HG02678 (cell line): ENCODE results near the gene SLC9A4.

Experiments
- ATAC-seq: cut with Tn5 transposase; IDR thresholded peaks from one replicate; pipeline ENCODE4 v1.9.1; 2021; ENCODE audit warnings: mild to moderate bottlenecking, moderate library complexity; ENCODE audit not compliant: unreplicated experiment

Gene SLC9A4, protein sequence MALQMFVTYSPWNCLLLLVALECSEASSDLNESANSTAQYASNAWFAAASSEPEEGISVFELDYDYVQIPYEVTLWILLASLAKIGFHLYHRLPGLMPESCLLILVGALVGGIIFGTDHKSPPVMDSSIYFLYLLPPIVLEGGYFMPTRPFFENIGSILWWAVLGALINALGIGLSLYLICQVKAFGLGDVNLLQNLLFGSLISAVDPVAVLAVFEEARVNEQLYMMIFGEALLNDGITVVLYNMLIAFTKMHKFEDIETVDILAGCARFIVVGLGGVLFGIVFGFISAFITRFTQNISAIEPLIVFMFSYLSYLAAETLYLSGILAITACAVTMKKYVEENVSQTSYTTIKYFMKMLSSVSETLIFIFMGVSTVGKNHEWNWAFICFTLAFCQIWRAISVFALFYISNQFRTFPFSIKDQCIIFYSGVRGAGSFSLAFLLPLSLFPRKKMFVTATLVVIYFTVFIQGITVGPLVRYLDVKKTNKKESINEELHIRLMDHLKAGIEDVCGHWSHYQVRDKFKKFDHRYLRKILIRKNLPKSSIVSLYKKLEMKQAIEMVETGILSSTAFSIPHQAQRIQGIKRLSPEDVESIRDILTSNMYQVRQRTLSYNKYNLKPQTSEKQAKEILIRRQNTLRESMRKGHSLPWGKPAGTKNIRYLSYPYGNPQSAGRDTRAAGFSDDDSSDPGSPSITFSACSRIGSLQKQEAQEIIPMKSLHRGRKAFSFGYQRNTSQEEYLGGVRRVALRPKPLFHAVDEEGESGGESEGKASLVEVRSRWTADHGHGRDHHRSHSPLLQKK

DNA sequence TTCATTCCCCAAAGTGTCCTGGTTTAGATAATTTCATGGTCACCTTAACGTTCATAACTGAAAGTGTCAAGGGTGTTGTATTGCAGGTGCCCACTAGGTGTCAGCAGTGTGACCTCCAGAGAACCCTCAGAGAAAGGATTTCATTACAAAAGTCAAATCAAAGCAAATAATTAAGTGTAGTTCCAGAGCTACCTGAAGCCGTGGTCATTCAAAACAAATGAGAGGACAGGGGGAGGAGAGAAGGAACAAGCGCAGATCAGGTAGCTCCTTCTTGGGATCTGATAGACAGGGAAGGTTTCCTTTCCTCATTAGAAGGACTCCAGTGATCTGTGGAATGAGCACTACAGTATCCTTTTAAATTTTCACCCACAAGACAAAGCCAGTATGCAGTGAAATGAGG, at the start of gene SLC9A4:
Gene SLC9A4 (plus strand): TSS at position 207 of the 400 bp plus-strand sequence. CDS start 534 bp downstream, outside the sequence.
- ATAC-seq: peak; percentile 73

DNA sequence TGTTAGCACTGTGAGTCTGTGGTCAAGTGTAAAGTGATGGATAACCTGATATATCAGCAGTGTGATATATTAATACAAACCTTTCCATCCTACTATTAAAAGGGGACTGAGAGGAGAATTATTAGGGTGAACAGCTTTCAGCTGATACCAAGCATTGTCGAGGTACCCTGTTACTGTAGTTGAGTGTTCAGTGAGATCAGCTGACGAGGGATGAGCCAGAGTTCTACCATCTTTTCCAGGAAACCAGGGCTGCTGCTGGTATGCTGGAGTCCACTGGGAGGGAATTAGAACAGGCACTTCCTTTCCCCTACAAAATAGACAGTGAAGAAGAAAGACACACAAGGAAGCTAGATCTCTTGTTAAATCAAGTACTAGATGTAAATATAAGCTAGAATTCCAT, 49.7 kb upstream of the SLC9A4 start:
- ATAC-seq: no peak

DNA sequence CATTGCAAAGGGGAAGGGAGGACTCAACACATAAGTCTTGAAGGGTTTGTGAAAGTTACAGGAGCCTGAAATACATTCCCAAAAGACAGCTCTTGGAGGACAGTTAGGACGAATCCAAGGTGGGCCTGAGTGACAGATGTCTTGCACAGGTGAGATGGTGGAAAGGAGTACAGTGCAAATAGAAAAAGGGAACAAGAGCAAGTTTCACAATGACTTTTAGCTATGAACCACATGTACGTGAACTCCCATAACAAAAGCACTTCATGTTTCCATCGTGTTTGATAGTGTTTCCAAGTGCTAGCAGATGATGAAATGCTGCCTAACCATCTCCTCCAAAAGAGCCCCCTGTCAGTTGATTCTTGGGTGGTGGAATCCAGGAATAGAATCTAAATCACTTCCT, 48.3 kb upstream of the SLC9A4 start:
- ATAC-seq: peak; percentile 91

DNA sequence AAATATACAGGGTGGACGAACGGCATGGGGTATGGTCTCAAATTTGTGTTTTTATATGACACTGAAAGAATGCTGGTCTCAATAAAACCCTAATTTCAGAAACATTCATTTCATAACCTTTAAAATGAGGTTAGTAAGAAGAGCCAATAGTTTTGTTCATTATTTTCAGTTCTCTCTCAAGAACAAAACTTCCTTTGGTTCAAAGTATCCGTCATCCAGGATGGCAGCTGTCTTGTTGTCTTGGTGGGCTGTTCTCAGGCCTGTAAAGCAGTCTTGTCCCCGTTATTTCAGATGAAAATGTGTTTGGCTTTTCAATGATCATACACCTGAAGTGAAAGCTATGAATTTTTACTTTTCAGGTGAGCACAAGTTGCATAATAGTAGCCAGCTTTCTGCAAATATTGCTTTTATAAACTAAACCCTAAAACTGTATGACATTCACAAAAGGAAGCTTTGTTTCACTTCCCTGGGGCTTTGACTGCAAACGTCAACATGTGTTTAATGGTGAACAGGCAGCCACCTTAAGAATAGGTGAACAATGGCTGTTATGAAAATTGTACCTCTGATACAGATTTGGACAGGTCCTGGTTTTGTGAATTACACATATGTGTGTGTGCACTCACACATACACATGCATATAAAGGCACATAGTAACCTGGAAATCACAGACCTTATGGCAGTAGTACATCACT, 47.4 kb upstream of the SLC9A4 start:
- no peak for ATAC-seq

DNA sequence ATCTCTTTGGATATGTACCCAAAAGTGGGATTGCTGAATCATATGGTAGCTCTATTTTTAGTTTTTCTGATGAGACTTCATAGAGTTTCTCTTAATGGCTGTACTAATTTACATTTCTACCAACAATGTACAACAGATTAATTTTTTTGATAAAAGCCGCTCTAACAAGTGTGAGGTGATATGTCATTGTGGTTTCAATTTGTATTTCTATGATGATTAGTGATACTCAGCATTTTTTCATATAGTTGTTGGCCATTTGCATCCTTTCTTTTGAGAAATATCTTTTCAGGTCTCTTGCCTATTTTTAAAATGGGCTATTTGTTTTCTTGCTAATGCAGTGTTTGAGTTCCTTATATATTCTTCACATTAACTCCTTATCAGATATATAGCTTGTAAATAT, 45.8 kb upstream of the SLC9A4 start:
- ATAC-seq: no peak

DNA sequence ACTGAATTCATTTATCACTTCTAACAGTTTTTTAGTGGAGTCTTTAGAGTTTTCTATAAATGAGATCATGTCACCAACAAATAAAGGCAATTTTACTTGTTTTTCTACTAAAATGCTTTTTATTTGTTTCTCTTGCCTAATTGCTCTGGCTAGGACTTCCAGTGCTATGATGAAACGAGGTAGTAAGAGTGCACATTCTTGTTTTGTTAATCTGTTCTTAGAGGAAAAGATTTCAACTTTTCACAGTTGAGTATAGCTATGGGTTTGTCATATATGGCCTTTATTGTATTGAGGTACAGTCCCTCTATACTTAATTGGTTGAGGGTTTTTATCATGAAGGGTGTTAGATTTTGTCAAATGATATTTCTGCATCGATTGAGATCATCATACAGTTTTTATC, 44.5 kb upstream of the SLC9A4 start:
- no peak for ATAC-seq

DNA sequence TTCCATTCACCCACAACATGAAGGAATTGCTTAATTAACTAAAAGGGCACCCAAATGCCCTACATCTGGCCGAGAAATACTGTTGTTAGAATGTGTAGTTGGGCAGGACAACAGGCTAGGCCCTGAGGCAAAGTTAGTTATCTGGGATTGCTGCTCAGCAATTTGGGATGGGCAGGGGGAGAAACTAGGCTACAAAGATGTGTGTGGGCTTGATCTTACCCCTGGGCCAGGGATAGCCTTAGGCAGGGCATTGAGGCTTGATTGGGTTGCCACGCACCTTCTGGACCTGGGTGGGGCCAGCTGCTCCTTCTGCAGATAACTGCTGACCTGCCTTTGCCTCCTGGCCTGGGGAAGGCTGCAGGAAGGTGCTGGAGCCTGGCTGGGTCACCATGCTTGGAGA, 40.6 kb upstream of the SLC9A4 start:
- no peak for ATAC-seq

DNA sequence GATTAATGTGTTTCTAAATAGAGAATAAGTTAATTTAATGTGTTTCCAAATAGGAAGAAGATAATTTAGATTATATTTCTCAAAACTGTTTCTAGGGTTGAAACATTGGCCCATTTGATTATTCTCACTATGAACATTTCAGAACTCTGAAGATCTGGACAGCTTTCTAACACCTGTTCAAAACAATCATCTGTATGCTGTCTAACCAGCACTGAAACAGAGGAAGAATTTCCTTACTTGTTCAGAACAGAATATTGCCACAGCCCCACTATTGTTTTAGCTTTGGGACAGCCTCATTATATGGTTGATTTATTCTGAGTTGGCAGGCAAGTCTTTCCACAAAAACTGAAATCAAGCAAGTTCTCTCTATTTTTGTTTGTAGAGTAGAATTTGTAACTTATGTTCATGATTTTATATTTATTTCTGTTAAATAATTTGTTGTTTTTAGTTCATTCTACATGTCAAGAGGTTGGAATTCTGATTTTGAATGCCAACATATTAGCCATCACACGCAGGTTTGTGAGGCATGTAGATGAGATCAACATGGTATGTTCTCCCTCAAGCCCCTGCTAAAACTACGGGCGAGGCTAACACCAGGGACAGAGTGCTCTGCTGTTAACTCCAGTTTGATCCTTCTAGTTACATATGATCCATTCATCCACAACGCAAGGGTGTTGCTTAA, 38.9 kb upstream of the SLC9A4 start:
- ATAC-seq: no peak

DNA sequence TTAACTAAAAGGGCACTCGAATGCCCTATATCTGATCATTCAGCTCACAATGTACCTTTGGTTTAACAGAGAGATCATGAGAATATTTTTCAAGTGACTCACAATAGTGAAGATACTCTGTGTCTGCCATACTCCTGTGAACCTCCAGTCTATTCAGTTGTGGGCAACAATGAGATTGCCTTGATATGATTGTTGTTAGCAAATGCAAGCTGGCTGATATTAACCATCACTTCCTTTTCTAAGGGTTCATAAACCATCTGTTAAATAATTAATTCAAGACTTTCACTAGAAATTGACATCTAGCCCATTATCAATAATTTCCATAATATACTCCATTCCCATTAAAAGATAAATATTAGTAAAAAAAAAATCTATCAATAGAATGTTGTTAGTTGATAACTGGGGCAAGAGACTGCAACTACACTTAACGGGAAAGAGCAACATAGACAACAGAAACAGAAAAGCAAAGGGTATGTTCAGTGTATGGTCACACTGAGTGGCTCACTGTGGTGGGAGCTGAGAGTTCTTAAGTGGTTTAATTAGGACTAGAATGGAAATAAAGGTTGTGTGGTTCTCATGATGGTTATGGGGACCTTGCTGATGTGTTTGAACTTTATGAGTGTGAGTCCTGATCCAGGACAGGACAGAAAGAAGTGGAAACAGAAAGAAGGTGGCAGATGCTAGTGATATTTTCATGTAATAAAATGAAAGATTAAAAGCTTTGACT, 38.2 kb upstream of the SLC9A4 start:
- ATAC-seq: peak; percentile 56

DNA sequence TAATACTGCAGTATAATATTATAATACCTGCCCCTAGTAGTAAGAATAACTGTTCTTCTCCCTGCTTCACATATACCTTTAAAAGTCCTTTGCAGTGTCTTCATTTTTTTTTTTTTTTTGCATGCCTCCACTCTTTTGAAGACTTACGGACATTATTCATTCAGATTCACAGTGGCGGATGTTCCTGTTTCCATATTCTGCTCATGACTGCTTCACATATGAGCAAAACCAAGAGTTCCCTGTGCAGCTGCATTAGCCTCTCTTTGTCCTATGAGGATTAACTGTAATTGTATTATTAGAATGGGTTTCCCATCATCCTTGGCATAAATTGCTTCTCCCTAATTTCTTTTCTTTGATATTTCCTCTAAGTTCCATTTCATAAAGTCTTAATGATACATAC, 37.3 kb upstream of the SLC9A4 start:
- ATAC-seq: no peak

DNA sequence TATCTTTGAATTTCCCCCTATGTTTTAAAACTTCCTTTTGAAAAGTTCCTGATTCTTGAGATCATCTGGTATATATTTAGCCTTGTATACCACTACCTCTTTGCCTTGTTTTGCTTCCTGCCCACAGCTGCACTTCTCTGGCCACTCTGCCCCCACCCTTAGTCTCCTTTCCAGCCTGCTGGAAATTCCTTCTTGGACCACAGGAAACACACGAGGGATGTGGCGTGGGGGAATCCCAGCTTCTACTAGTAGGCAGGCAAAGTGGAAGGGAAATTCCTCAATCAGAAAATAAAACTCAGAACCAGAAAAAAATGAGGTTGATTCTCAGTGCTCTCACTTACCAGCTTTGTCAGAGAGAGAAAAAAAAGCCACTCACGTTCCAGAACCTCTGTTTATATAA, 36.7 kb upstream of the SLC9A4 start:
- ATAC-seq: no peak

DNA sequence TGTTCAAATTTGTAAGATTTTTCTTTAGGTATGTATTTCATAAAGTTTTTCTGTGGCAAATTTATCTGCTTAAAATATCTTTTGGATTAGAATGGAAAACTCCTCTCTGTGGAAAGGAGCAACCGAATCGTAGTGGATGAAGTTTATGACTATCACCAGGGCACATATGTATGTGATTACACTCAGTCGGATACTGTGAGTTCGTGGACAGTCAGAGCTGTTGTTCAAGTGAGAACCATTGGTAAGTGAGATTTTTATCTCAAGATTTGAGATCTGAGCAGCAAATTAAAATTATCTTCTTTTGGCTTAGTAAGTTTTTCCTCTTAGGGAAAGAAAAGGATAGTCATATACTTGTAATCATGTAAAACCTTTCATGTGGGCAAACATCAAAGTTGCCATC, 35.9 kb upstream of the SLC9A4 start:
- ATAC-seq: no peak

DNA sequence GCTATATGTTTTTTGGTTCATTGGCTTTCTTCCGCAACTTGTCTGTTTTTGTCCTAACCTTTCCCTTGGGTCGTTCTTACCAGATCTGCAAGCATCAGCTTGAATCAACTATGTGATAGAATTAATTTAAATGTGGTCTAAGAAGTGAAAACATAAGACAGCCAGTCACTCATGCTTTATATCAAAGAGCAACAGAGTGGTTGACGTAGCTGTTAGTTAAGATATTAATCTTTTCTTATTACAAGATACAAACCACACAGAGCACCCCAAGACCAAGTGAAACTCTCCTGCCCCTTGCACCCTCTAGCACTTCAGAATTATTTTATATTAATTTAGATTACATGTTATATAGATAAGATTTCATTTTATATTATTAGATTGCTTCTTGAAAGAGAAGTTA, 34.9 kb upstream of the SLC9A4 start:
- ATAC-seq: no peak

DNA sequence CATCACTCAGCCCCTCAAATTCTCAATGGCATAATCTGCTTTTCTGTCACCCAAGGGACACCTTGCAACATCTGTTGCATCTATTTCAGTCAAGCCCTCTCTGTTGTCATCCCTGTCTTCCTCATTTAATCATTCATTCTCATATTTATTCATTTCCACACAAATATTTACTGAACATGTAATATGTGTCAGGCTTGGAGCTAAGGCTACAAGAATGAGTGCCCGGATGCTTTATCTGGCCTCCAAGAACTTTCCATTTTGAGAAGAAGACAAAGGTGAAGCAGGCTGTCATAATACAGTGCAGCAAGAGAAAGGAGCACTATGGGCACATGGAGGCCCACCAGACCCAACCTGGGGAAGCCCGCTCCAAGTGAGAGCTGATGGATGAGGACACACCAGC, 34.4 kb upstream of the SLC9A4 start:
- ATAC-seq: no peak

DNA sequence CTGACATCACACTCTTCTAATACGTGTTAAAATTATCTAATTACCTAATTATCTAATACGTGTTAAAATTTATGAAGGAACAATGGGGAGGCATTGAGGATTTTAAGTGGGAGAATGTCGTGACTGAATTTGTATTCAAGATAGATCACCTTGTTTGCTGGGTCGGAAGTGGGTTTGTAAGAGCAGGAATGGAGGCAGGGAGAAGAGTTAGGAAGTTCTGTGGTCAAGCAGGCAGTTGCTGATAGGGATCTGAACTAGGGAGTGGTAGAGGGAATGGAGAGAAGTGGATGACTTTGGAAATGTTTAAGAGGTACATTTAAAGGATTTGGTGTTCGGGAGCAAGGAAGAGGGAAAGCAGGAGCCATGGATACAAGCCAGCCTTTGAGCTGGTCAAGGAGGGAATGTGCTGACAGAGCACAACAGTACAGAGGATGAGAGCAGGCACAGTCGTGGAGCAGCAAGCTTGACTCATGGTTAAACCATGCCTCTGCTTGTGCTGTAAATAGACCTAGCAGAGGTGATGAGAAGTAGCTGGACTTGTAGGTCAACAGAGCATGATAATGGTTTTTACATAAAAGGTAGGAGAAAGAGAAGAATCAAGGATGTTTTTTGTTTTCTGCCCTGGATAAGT, 33.8 kb upstream of the SLC9A4 start:
- no peak for ATAC-seq

DNA sequence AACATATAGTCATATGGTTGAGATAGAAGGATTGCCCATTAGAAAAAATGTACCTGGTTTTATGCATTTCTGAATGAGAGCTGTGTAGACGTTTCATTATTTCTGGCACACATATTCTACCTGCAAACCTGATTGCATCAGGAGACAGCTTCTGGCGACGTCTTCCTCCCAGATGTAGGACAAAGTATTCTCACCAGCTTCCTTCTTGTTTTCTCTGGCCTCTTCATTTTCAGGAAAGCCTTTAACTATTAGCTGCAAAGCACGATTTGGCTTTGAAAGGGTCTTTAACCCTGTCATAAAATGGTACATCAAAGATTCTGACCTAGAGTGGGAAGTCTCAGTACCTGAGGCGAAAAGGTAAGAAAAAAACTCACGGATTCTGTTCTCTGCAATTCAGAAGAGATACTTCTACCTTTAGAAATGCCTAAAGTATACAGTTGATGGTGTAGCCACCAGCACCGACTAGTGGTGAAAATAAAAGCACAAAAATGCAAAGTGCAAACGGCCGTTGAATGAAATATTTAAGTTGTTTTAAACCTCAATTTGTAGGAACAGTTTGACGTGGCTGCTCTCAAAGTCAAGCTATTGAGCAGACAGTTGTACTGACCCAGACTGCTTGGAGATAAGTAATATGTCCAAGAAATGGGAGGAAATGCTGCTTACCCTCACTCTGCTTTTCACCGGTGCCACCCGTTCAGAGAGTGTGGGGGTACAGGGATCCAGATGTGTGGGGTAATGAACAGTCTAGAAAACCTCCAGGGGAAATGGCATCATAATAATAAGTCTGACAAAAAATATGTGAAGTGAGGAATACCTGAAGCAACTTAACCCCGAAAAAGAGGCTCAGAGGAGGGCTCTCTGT, 29.8 kb upstream of the SLC9A4 start:
- ATAC-seq: peak; percentile 66

DNA sequence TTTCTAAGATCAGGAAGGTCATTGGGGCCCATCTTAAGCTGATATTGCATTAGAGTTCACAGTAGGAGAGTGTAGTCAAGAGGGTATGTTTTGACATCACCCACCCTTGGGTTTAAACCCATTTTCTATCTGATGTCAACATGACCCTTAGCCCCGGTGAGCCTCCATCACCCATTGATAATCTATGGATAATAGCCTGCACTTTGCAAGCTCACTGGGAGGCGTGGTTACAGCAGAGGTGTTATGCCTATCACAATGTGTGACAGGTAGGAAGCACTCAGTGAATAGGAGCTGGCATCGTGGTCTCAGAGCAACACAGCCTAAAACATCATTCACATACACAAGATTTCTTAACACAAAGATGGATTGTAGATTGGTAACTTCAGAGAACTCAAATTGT, 28.8 kb upstream of the SLC9A4 start:
- no peak for ATAC-seq

DNA sequence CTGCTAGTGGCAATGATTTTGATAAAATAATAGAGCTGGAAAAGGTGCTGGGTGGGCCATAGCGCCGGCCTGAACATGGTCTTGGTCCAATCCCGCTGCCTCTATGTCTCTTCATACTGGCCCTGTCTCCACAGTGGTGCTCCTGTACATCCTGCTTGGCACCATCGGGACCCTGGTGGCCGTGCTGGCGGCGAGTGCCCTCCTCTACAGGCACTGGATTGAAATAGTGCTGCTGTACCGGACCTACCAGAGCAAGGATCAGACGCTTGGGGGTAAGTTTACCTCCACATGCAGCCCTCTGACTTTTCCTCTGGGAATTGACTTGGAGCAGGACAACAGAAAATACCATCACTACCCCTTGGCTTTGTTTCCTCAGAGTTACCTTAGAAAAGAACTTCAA, 26.1 kb upstream of the SLC9A4 start:
- no peak for ATAC-seq

DNA sequence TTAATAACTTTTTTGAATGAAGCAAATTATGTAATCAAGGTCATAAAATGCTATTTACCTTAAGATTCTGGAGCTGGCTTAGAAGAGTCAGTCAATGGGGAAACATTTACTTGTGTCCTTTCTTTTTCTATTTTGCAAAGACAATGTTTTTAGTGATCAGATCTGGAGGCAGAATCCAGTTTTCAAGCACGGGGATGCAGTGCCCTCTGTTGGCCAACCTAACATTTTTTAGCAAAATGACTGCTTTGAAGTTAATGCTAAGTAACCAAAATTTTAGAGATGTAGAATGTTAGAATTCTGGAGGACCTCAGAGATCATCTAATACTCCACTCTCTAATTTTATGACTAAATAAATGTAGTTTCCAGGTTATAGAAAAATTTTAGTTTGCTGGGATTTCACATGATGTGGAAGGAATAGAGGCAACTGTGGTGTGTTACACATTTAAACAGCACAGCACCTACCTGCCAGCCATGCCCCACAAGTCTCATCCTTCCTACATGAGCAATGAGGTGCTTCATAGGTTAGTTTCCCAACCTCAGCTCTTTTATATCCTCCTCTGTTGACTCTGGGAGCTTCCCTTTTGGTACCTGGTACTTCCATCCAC, 23.6 kb upstream of the SLC9A4 start:
- ATAC-seq: no peak
